GM21737 (cell line): ENCODE measurements around the gene P2RX2.

ENCODE experiments used
- ATAC-seq: cut with Tn5 transposase; IDR thresholded peaks from one replicate; pipeline ENCODE4 v1.9.1; 2021; ENCODE audit warnings: mild to moderate bottlenecking, moderate library complexity; ENCODE audit not compliant: unreplicated experiment

P2RX2 gene

DNA sequence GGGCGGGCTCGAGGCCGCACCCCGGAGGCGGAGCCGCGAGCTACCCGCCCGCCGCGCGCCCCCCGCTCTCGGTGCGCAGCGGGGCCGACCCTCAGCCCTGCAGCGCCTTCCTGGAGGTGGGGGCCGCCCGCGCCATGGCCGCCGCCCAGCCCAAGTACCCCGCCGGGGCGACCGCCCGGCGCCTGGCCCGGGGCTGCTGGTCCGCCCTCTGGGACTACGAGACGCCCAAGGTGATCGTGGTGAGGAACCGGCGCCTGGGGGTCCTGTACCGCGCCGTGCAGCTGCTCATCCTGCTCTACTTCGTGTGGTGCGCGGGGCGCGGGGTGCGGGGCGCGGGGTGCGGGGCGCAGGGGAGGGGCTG lies at the start of gene P2RX2:
Gene P2RX2 (plus strand): TSS at position 94 of the 361 bp plus-strand sequence. CDS start 41 bp downstream, at position 135.
- no peak for ATAC-seq

DNA sequence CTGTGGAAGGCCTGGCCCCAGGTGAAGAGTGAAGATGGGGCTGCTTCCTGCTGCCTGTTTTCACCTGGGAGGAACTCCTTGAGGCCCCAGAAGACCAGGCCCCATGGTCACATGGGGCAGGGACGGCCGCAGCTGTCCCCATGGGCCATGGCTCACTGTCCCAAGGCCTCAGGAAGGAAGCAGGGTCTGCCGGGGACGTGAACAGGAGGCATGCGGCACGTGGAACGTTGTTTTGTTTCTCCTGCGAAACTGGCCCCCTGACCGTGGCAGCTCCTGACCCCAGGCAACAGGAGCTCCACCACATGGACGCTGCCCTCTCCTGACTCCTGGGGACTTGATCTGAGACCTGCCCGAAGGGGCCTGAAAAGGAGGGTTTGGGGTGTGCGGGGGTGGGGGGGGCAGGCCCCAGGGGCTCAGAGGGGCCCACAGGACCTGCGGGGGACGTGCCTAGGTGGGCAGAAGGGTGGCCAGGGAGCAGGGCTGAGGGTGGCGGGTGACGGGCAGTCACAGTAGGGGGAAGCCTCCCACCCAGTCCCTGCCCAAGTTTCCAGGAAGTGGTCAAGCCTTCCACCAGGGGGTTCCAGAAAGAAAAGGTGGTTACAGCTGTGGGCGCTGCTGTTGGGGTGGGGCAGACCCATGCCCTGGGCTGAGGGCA lies 49.6 kb upstream of the P2RX2 start:
- ATAC-seq: no peak

DNA sequence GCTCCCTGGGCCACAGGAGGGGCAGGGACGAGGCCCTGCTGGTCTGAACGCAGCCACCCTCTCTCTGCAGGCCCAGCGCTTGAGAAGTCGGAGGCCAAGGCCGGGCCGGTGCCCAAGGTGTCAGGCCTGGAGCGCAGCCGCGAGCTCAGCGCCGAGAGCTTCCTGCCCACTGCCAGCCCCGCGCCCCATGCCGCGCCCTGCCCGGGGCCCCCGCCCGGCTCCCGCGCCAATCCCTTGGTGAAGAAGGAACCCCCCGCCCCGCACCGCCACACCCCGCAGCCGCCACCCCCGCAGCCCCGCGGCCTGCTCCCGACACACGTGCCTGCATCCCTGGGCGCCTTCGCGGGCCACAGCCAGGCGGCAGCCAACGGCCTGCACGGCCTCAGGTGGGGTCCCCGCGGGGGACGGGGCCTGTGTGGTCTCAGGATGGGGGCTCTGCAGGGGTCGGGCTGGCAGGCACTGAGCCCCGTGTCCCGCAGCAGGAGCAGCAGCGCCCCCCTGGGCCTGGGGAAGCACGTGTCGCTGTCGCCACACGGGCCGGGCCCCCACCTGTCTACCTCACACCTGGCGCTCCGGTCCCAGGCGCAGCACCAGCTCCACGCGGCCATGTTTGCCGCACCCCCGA lies 48.6 kb upstream of the P2RX2 start:
- no peak for ATAC-seq

DNA sequence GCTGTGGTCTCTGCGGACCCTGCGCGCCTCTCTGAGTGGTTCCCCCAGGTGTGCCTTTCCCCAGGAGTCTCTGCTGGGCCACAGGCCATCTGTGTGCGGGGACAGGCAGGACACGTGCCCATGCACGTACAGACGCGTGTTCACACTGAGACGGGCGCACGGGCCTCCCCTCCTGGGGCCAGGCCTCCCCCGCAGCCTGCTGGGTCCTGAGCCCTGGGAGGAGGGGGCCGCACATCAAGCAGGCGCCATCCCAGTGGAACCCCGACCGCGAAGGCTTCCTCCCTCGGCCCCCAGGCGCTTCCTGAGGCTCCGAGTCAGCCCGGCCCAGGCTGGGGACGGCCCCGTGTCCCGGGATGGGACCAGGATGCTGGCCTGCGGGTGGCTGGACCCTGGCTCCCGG lies 47.9 kb upstream of the P2RX2 start:
- no peak for ATAC-seq

DNA sequence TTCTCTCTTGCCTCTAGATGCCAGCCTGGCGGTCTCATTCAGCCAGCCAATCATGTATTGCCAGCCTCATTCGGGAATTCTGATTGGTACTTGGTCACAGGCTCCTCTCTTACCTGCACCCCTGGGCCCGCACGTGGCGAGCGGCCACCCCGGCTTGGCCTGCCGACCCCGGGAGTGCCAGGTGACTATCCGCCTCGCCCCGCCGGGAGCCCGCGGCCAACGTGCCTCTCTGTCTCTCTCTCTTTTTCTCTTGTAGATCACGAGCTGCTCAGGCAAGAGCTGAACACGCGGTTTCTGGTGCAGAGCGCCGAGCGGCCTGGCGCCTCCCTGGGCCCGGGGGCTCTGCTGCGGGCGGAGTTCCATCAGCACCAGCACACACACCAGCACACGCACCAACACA lies 47.5 kb upstream of the P2RX2 start:
- ATAC-seq: no peak

DNA sequence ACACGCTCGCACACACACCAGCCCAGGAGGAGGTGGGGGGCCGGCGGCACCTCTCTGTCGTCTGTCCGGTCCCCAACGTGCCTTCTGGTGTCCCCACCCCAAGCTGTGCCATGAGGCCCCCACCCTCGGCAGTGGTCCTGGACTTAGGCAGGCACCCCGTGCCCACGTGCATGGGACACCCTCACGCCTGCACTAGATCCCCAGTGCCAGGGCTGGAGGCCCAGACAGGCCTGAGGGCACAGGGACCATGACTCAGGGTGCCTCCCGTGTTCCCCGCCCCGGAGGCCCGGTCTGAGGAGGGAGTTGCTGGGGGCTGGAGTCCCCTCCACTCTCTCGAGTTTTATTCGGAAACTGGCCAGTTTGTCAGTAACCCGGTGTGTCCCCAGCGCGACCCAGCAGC lies 47.0 kb upstream of the P2RX2 start:
- no peak for ATAC-seq

DNA sequence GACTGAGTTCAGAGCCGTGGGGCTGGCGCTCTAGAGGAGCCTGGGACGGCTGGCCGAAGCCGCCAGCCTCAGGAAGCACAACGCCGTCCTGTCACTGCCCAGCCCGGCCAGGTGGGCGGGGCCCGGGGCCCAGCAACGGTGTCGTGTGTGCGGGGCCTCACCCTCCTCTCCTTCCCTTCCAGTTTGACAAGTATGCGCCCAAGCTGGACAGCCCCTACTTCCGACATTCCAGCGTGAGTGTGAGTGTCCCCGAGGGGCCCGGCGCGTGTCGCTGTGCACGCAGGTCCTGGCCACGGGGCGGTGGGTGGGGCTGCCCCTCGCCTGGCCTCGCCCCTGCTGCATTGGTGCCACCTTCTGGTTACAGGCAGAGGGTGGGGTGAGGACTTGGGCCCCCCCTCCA lies 46.5 kb upstream of the P2RX2 start:
- no peak for ATAC-seq

DNA sequence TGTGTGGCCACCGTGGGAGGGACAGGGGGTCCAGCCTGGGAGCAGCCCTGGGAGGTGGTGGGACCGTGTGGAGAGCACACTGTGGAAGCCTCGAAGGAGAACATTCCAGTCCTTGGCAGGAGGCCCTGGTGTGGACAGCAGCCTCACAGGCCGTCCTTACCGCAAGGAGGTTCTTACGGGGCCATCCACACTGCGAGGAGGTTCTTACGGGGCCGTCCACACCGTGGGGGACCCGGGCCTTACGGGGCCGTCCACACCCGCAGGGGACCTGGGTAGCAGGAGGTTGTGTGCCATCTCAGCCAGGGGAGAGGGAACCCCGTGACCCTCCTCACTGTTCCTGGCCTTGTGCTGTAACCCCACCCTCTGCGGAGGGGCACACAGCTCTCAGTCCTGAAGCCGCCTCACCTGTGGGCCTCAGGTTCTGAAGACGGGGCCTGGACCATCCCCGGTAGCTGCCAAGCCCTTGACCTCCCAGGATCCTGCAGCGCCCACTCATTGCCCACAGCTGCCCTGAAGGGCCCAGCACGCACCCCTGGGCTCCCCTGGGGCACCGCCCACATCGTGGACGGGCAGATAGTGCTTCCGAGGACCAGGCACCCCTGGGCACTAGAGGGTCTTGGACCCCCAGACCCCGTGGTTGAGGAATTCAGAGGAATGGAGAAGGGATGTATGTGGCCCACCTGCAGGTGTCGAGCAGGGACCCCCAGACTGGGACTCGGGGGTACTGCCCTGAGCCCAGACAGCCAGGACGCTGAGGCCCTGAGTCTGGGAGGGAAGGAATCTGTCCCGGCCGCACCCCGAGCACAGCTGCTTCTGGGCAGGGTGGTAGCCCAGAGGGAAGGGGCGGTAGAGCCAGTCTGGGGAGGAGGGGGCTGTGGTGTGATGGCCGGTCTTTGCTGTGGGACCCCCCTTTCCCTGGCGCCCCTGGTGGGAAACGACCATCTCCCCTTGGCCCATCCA lies 45.5 kb upstream of the P2RX2 start:
- no peak for ATAC-seq

DNA sequence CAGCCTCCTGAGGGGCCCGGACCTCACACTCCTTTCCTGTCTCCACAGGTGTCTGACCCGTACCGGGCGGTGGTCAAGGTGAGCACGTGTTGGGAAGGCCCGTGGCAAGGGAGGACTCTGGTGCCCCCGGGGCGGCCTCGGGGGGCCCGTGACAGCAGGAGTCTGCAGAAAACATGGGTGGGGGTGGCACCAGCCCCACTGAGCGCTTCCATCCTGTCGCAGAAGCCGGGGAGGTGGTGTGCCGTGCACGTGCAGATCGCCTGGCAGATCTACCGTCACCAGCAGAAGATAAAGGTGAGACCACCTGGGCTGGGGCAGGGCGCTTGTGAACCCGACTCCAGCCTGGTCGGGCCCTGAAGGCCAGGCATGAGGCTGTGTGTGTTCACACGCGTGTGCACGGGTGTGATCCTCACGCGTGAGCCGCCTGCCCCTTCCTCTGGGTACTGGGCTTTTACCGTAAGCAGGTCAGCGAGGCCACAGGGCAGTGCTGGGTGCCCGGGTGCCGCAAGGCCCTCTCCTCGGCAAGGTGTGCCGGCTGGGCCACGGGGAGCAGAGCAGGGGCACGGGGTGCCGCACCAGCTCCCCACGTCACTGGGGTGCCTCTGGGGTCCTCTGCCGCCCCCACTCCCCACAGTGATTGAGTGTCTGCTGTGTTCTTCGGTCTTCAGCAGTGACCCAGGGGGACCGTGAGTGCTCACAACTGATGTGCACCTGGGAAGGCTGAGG lies 44.1 kb upstream of the P2RX2 start:
- ATAC-seq: no peak

DNA sequence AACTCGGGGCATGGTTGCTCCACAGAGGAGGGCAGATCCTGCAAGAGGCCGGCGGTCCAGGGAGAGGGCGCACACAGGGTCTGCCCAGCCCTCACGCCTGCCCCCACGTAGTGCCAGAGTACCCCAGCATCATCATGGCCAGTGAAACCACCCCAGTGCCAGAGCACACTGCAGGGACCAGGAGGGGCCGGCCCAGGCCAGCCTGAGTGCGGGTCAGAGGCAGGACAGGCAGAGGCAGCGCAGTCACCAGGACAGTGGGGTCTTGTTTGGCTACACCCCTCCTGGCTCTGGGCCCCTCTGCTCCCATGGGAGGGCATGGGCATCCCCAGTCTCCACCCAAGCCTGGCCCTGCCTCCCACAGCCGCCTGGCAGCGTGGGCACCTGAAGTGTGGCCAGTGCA lies 42.9 kb upstream of the P2RX2 start:
- no peak for ATAC-seq

DNA sequence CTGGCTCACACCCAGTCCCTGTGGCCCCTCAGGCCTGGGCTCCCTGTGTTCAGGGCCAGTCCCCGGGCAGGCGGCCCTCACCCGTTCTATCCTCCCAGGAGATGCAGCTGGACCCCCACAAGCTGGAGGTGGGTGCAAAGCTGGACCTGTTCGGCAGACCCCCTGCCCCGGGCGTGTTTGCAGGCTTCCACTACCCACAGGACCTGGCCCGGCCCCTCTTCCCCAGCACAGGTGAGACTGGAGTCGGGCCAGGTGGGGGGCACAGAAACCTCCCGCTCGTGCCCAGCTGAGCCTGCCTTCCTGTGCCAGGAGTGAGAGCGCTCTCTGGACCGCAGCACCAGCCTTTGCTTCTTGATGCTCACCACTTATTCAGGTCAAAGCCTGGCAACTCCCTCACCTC lies 41.9 kb upstream of the P2RX2 start:
- no peak for ATAC-seq

DNA sequence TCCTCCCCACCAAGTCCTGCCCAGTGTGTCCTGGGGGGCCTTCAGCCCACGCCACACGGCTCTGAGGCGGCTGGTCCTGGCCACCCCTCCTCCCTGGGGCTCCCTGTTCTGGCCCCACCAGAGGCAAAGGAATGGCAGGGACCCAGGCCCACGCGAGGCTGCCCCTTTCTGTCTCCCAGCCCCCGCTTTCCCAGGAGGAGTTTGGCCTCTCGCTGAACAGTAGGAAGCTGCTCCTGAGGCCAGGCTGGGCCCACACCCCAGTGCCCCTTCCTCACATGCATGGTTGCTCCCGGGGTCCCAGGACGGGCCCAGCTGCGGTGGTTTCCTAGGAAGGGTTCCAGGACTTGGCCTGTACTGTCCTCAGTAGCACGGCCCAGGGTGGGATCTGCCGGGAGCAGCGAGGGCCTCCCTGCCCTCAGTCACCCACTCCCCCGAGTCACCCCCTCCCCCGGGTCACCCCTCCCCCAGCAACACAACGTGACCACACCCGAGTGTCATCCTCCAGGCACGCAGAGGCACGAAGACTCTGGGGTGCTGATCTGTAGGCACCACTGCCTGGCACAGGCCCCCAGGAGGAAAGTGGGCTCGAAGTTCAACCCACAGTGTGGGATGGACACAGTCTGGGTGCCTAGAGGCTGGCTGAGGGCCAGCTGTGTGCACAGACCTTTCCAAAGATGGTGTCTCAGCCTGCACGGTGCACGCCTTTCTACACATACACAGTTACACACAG lies 41.2 kb upstream of the P2RX2 start:
- no peak for ATAC-seq

DNA sequence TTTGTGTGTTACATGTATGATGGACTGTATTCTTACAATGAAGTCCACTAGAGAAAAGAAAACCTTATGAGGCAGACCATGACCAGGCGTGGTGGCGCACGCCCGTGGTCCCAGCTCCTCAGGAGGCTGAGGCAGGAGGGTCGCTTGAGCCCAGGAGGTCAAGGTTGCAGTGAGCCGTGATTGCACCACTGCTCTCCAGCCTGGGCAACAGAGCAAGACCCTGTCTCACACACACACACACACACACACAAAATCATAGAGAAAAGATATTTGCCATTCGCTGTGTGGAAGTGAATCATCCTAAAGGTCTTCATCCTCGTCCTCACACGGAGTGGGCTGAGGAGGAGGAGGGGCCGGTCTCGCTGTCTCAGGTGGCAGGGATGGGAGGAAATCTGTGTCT lies 40.5 kb upstream of the P2RX2 start:
- no peak for ATAC-seq

DNA sequence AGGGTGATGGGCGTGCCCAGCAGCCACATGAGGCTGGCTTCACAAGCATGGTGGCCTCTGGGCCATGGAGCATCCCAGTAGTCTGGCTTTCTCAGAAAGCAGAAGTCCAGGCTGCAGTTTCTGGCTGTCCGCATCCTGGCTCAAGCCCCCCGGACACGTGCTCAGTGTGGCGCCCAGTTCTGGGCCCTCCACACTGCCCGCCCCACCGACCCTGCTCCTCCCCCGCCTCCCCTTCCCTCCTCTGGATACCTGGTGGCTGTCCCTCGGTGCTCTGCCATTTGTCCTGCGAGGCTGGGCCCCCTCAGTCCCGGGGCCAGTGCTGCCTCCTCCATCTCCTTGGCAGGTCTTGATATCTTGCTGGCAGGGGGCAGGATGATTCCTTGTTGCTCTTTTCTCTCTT lies 39.8 kb upstream of the P2RX2 start:
- ATAC-seq: no peak

DNA sequence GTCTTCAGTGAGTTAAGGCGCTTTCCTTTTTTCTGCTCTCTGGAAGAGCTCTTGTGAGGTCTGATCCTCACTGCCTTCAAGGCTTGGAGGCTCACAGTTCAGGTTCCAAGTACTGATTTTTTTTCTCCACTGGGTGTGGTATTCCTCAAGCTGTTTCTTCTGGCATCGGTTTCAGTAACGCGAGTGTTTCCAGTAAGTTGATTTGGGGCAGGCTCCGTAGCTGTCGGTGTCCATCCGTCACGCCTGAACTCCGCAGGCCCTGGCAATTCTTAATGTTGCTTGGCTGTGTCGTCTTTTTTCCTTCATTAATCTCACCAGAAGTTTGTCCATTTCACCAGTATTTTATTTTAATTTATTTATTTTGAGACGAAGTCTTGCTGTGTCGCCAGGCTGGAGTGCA lies 38.8 kb upstream of the P2RX2 start:
- ATAC-seq: no peak

DNA sequence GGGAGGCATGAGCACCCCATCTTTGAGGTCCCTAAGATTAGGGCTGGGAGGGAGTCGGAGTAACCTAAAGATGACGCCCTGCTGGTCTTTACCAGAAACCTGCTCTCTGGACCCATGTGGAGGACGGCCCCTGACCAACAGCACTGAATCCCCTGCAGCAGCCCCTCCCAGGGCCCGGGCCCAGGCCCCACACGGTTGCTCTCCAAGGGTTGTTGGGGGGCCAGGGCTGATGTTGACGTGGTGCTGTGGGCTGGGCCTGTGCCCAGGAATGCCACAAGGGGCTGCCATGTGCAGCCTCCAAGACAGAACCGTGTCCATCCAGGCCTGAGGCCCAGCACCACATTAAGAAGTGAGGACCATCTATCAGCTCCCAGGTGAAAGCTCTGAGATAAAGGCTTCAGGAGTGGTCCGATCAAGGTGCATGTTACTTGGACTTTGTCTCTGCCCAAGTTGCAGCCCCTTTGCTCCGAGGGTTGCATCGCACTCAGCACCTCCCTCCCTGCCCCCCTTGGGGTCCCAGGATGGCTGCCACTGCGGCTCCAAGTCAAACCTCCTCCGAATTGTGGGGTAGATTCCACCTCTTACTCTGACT lies 37.8 kb upstream of the P2RX2 start:
- no peak for ATAC-seq

DNA sequence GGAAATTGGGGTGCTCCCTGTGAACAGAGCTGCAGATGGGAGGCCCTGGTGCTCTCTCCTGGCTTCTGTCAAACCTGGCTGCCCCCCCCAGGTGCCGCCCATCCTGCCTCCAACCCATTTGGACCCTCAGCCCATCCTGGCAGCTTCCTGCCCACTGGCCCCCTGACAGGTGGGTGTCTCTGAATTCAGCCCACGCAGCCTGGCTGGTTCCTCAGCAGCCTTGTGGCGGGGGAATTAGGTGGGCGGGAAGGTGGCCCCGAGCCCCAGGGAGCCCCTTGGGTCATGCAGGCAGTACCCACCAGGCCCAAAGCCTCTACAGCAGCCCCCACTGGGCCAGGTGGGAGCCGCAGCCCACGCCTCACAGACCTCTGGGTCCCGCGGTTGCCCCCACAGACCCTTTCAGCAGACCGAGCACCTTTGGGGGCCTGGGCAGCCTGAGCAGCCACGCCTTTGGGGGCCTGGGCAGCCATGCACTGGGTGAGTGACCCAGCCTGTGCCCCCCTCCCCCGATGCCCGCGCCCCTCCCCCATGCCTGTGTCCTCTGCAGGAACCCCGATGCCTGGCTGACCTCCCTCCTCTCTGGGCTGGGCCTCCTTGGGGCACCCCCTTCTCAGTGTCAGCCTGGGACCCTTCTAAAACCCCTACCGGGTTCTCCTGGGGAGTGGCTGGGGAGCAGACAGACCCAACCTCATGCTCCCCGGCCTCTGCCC lies 37.1 kb upstream of the P2RX2 start:
- no peak for ATAC-seq

DNA sequence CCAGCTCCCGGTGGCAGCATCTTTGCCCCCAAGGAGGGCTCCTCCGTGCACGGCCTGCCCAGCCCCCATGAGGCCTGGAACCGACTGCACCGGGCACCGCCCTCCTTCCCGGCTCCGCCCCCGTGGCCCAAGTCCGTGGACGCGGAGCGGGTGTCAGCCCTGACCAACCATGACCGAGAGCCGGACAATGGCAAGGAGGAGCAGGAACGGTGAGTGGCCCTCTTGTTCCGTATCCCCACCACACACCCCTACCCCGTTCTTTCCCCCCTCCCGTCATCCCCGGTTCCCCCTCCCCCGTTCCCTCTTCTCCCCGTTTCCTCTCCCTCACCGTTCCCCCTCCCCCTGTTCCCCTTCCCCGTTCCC lies 36.5 kb upstream of the P2RX2 start:
- no peak for ATAC-seq

DNA sequence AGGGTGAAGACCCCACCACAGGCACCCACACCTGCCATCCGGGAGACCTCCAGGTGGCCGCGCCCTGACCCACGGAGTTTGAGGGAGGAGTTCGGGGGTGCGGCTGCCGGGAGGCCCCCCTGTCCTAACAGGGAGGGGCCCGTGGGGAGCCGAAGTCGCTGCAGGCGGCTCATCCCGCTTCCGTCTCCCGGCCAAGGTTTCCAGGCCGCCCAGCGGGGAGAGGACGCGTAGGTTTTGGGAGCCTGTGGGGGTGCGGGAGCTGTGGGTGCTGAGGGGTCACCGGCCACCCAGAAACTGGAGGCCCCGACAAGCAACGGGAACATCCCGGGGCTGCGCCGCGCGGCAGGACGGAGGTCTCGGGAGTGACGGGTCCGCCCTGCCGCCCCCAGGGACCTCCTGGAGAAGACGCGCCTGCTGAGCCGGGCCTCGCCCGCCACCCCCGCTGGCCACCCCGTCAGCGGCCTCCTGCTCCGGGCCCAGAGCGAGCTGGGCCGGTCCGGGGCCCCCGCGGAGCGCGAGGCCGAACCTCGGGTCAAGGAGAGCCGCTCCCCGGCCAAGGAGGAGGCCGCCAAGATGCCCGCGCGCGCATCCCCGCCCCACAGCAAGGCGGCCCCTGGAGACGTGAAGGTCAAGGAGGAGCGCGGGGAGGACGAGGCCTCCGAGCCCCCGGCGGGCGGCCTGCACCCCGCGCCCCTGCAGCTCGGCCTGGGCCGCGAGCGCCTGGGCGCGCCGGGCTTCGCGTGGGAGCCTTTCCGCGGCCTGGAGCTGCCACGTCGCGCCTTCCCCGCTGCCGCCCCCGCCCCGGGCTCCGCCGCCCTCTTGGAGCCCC lies 35.8 kb upstream of the P2RX2 start:
- ATAC-seq: no peak
